PFSK-1 (cell line): ENCODE measurements around the gene KRT73.

ENCODE experiments used
- FOXP2 ChIP-seq: optimal IDR thresholded peaks from 2 replicates; pipeline ENCODE3; 2011; ENCODE audit warnings: borderline replicate concordance, control low read depth, inconsistent platforms; ENCODE audit not compliant: insufficient read depth; ENCODE audit errors: extremely low read length, extremely low read depth
- POLR2AphosphoS5 ChIP-seq: IDR thresholded peaks from 2 replicates; pipeline ENCODE4 v1.6.1; 2012; ENCODE audit warnings: low read depth, mild to moderate bottlenecking, control low read depth, low read length, moderate library complexity
- REST ChIP-seq, 2 experiments: IDR thresholded peaks; 2 replicates each; pipeline versions ENCODE4 v1.6.1 to v1.8.0; 2011 to 2012; ENCODE audit warnings: low read depth in 2 of 2, low read length in 2 of 2, control low read depth in 1 of 2, inconsistent platforms in 1 of 2, mild to moderate bottlenecking in 1 of 2, moderate library complexity in 1 of 2; ENCODE audit not compliant: insufficient read depth in 1 of 2
- SIN3A ChIP-seq: IDR thresholded peaks from 2 replicates; pipeline ENCODE4 v1.6.1; 2012; ENCODE audit warnings: mild to moderate bottlenecking, low read length, moderate library complexity, borderline replicate concordance; ENCODE audit not compliant: insufficient read depth
- TAF1 ChIP-seq: IDR thresholded peaks from 2 replicates; pipeline ENCODE4 v1.6.1; 2012; ENCODE audit warnings: low read length, control low read depth, borderline replicate concordance; ENCODE audit not compliant: insufficient read depth

Gene KRT73

GRCh38 chr12:52608826-52609630, 9.3 kb downstream of the KRT73 start:
- no peak for TF ChIP-seq TAF1
- no peak for TF ChIP-seq REST (IDR thresholded peaks at IDR 0.05; ENCODE audit: insufficient read depth in 1 of 2, low read depth in 2 of 2, low read length in 2 of 2)
- TF ChIP-seq SIN3A, result no peak
- TF ChIP-seq POLR2AphosphoS5, result no peak
- TF ChIP-seq FOXP2, result no peak

DNA sequence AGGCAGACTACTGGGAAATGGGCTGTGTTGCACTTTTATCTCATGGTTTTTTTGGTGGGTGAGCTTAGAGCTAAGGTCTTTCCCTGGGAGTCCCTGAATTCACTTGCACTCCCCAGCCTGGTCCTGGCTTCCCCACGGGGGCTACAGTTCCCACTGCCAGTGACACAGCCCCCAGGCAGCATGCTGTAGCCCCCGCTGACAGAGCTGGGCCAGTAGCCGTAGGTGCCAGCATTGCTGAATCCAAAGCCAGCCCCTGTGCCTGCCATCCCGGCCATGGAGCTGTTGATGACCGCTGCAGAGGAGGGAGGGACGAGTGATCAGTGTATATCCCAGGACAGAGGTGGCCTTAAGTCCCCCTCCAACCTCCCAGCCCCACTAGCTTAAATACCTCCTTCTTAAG, 10.2 kb downstream of the KRT73 start:
- no peak for TF ChIP-seq POLR2AphosphoS5
- no peak for TF ChIP-seq SIN3A
- TF ChIP-seq TAF1, result no peak
- no peak for TF ChIP-seq REST (IDR thresholded peaks at IDR 0.05; ENCODE audit: insufficient read depth in 1 of 2, low read depth in 2 of 2, low read length in 2 of 2)
- no peak for TF ChIP-seq FOXP2

GRCh38 chr12:52607314-52607713, 11.0 kb downstream of the KRT73 start:
- TF ChIP-seq REST (IDR thresholded peaks at IDR 0.05; ENCODE audit: insufficient read depth in 1 of 2, low read depth in 2 of 2, low read length in 2 of 2), result no peak
- no peak for TF ChIP-seq FOXP2
- no peak for TF ChIP-seq TAF1
- TF ChIP-seq POLR2AphosphoS5, result no peak
- no peak for TF ChIP-seq SIN3A

GRCh38 chr12:52606581-52607218, 11.7 kb downstream of the KRT73 start:
- TF ChIP-seq TAF1 (no peak), REST (IDR thresholded peaks at IDR 0.05; ENCODE audit: insufficient read depth in 1 of 2, low read depth in 2 of 2, low read length in 2 of 2) (no peak), POLR2AphosphoS5 (no peak), FOXP2 (no peak), SIN3A (no peak)
